Lung (tissue), 12 donors: ENCODE measurements around the gene TMEM86A. TPM values are rescaled to one million over a fixed set of nuclear protein-coding genes. Genes with fewer than 3 reads are reported as not detected.

Experiments used
- ATAC-seq: fragments of 200-7000 bp; cut with Tn5 transposase; one replicate; pipeline ENCODE4 v1.9.1; 2020; ENCODE audit warnings: moderate number of reproducible peaks; ENCODE audit not compliant: insufficient read depth, low FRiP score
- DNase-seq, 3 donors: peaks; one replicate each; pipeline ENCODE4 v3.0.0-alpha.2; 2013 to 2017
- H3K27ac ChIP-seq, 2 donors: one replicate each; pipeline ENCODE4 v1.5.1; 2013; ENCODE audit warnings: mild to moderate bottlenecking in 2 of 2, moderate library complexity in 2 of 2, control low read depth in 1 of 2, inconsistent platforms in 1 of 2, low read depth in 1 of 2, low read length in 1 of 2
- H3K27me3 ChIP-seq, 3 donors: one replicate each; pipeline ENCODE4 v1.5.1; 2013; ENCODE audit warnings: low read length in 2 of 3; ENCODE audit not compliant: control insufficient read depth in 3 of 3, insufficient read depth in 3 of 3
- H3K36me3 ChIP-seq, 4 donors: one replicate each; pipeline ENCODE4 v1.5.1; 2013; ENCODE audit warnings: low read length in 4 of 4, mild to moderate bottlenecking in 1 of 4, moderate library complexity in 1 of 4; ENCODE audit not compliant: control insufficient read depth in 4 of 4, insufficient read depth in 4 of 4
- H3K4me1 ChIP-seq, 5 donors: one replicate each; pipeline ENCODE4 v1.5.1; 2013; ENCODE audit warnings: low read length in 5 of 5, mild to moderate bottlenecking in 2 of 5, moderate library complexity in 1 of 5; ENCODE audit not compliant: control insufficient read depth in 5 of 5, insufficient read depth in 5 of 5
- H3K4me3 ChIP-seq: one replicate; pipeline ENCODE4 v1.5.1; 2013; ENCODE audit warnings: mild to moderate bottlenecking, control low read depth, moderate library complexity
- H3K9ac ChIP-seq, 2 donors: one replicate each; pipeline ENCODE4 v1.5.1; 2013; ENCODE audit warnings: low read length in 2 of 2, control low read depth in 1 of 2; ENCODE audit not compliant: insufficient read depth in 1 of 2
- H3K9me3 ChIP-seq, 4 donors: one replicate each; pipeline ENCODE4 v1.5.1; 2013; ENCODE audit warnings: low read length in 3 of 4, mild to moderate bottlenecking in 1 of 4, moderate library complexity in 1 of 4; ENCODE audit not compliant: control insufficient read depth in 4 of 4, insufficient read depth in 3 of 4
- CTCF ChIP-seq: IDR thresholded peaks from 2 replicates; pipeline ENCODE4 v1.5.1; 2012; ENCODE audit warnings: mild to moderate bottlenecking; ENCODE audit errors: control extremely low read depth, extremely low read depth
- WGBS, 2 donors: extraction: QIAGEN DNeasy Blood & Tissue Kit; methylation state at CpG; one replicate each; pipeline ENCODE4 v1.1.7; 2013; 5-methylcytosine and 5-hydroxymethylcytosine counted together
- polyA plus RNA-seq, 2 donors: library from polyadenylated mRNA; stranded (reverse); fragments of 200-250 nt; gene quantifications; one replicate each; pipeline ENCODE4 v1.2.1, GENCODE V29; 2013
- total RNA-seq, 2 donors: library from RNA; depleted of rRNA in 1 of 2; stranded (reverse); fragments of >200 nt in 1 of 2; gene quantifications; one replicate each; pipeline ENCODE4 v1.2.1, GENCODE V29; 2014 to 2021
- donor health status: control.
- donor health status: control.
- donor health status: Bipolar disorder and iron deficiency.
- donor health status: healthy.
- donor health status: DM: yes; HTN: yes; CAD: no.

The TMEM86A gene
- total and polyA plus RNA-seq, 4 donors: 1.9 to 8.9 (median 2.9) TPM

- Histone ChIP-seq H3K9me3 (no peaks in the 10 kb centered on the region), H3K27me3 (no peaks in the 10 kb centered on the region), H3K9ac (peak overlapping the region in 1 of 2 donors; percentile 24), H3K4me3 (peak overlapping the region; percentile 80), H3K27ac (peak overlapping the region; percentile 81 to 86), H3K4me1 (peaks cover 0 to 26% (median 12%) of the 10 kb centered on the region in 5 donors), H3K36me3 (peaks cover 0 to 12% (median 3%) of the 10 kb centered on the region in 4 donors)
- WGBS, 2 donors: 13 to 16% methylated on average over 9 of the region's 9 CpGs
- ATAC-seq (no peak), DNase-seq (no peak)
- no peak for TF ChIP-seq CTCF
Observed at GRCh38 chr11:18699269-18699596, 654 bp downstream of the TMEM86A start.

- H3K36me3 ChIP-seq: peaks cover 0 to 12% (median 3%) of the 10 kb centered on the region in 4 donors
- no peaks in the 10 kb centered on the region for H3K27me3 ChIP-seq
- ATAC-seq (no peak), DNase-seq (peak; percentile 34 to 74 (median 61))
- WGBS, 2 donors: 50 to 58% methylated on average over 3 of the region's 3 CpGs
- H3K27ac ChIP-seq: no peak overlapping the region
- peak overlapping the region in 1 of 2 donors; percentile 24 for H3K9ac ChIP-seq
- H3K4me1 ChIP-seq: peaks cover 4 to 31% (median 12%) of the 10 kb centered on the region in 5 donors
- no peak for TF ChIP-seq CTCF
- H3K4me3 ChIP-seq: no peak overlapping the region
- no peaks in the 10 kb centered on the region for H3K9me3 ChIP-seq
Observed at GRCh38 chr11:18699848-18700261, 1.3 kb downstream of the TMEM86A start.

- Histone ChIP-seq H3K9ac (no peak overlapping the region), H3K9me3 (no peaks in the 10 kb centered on the region), H3K27ac (no peak overlapping the region), H3K36me3 (peaks cover 0 to 12% (median 3%) of the 10 kb centered on the region in 4 donors), H3K4me1 (peaks cover 9 to 36% (median 12%) of the 10 kb centered on the region in 5 donors), H3K27me3 (no peaks in the 10 kb centered on the region), H3K4me3 (no peak overlapping the region)
- DNase-seq: peak; percentile 26 to 50 (median 48)
- ATAC-seq: no peak
- no peak for TF ChIP-seq CTCF
- 31 to 57% methylated on average over 1 of the region's 1 CpG for WGBS, 2 donors
Observed at GRCh38 chr11:18700375-18700774, 1.8 kb downstream of the TMEM86A start.

- no peak for TF ChIP-seq CTCF
- Histone ChIP-seq H3K27me3 (no peaks in the 10 kb centered on the region), H3K4me3 (no peak overlapping the region), H3K4me1 (peaks cover 11 to 41% (median 12%) of the 10 kb centered on the region in 5 donors), H3K36me3 (peaks cover 0 to 12% (median 3%) of the 10 kb centered on the region in 4 donors), H3K27ac (no peak overlapping the region), H3K9ac (no peak overlapping the region), H3K9me3 (no peaks in the 10 kb centered on the region)
- DNase-seq (no peak), ATAC-seq (no peak)
- WGBS, 2 donors: 97 to 98% methylated on average over 7 of the region's 7 CpGs
Observed at GRCh38 chr11:18700872-18701271, 2.3 kb downstream of the TMEM86A start.
